Neural cell (in vitro differentiated cells): ENCODE data around the gene LPGAT1.

Source experiments
- CTCF ChIP-seq: fragments of 450-650 bp; IDR thresholded peaks from 2 replicates; pipeline ENCODE4 v1.5.1; 2014; ENCODE audit warnings: antibody characterized with exemption, mild to moderate bottlenecking, moderate library complexity; ENCODE audit not compliant: poor library complexity, severe bottlenecking
- EZH2 ChIP-seq: fragments of 200-600, 300-800 bp; shearing (Covaris generic), sonication (generic); IDR thresholded peaks from 2 replicates; pipeline ENCODE4 v1.6.1; 2014; ENCODE audit warnings: antibody characterized with exemption, low read length, borderline replicate concordance, mild to moderate bottlenecking; ENCODE audit not compliant: insufficient read depth, poor library complexity, severe bottlenecking
- MXI1 ChIP-seq: fragments of 450-650 bp; conservative IDR thresholded peaks from 2 replicates; pipeline ENCODE4 v1.6.1; 2014; ENCODE audit warnings: antibody characterized with exemption, mild to moderate bottlenecking; ENCODE audit not compliant: poor library complexity, severe bottlenecking
- POLR2AphosphoS5 ChIP-seq: IDR thresholded peaks from 2 replicates; pipeline ENCODE4 v1.6.1; 2012
- RAD21 ChIP-seq: fragments of 450-650 bp; conservative IDR thresholded peaks from 2 replicates; pipeline ENCODE4 v1.6.1; 2014; ENCODE audit warnings: antibody characterized with exemption, mild to moderate bottlenecking, moderate library complexity
- REST ChIP-seq: IDR thresholded peaks from 2 replicates; pipeline ENCODE4 v1.6.1; 2012; ENCODE audit warnings: borderline replicate concordance

GRCh38 chr1:211750599-211750998 lies 80.0 kb downstream of the LPGAT1 start:
- TF ChIP-seq REST, result no peak
- no peak for TF ChIP-seq RAD21
- TF ChIP-seq CTCF, result no peak
- no peak for TF ChIP-seq MXI1
- TF ChIP-seq EZH2, result no peak
- no peak for TF ChIP-seq POLR2AphosphoS5
